ENCODE results near the gene PPP2R1A.

The PPP2R1A gene

GRCh38 chr19:52206481-52206880 is 16.6 kb downstream of the PPP2R1A start:
- no peak for DNase-seq

GRCh38 chr19:52211203-52211602 is 21.4 kb downstream of the PPP2R1A start:
- no peak for DNase-seq

GRCh38 chr19:52211926-52212571 is 22.2 kb downstream of the PPP2R1A start:
- no peak for DNase-seq

- DNase-seq: no peak
Measured at GRCh38 chr19:52212572-52213255, 22.9 kb downstream of the PPP2R1A start.

- DNase-seq: no peak
Measured at GRCh38 chr19:52214241-52214640, 24.4 kb downstream of the PPP2R1A start.

GRCh38 chr19:52216401-52216800 is 26.5 kb downstream of the PPP2R1A start:
- no peak for DNase-seq

- no peak for DNase-seq
Measured at GRCh38 chr19:52217576-52217975, 27.7 kb downstream of the PPP2R1A start.

- DNase-seq: no peak
Measured at GRCh38 chr19:52219611-52220010, 29.8 kb downstream of the PPP2R1A start.

GRCh38 chr19:52221031-52221430 is 31.2 kb downstream of the PPP2R1A start:
- no peak for DNase-seq

- DNase-seq: no peak
Measured at GRCh38 chr19:52221831-52222375, 32.1 kb downstream of the PPP2R1A start.

GRCh38 chr19:52224211-52224610 is 34.4 kb downstream of the PPP2R1A start:
- DNase-seq: no peak

- no peak for DNase-seq
Measured at GRCh38 chr19:52226652-52227051, 36.8 kb downstream of the PPP2R1A start.

GRCh38 chr19:52227196-52227940 is 37.5 kb downstream of the PPP2R1A start:
- no peak for DNase-seq

- no peak for DNase-seq
Measured at GRCh38 chr19:52227980-52228379, 38.1 kb downstream of the PPP2R1A start.

- DNase-seq: no peak
Measured at GRCh38 chr19:52229524-52229923, 39.7 kb downstream of the PPP2R1A start.

GRCh38 chr19:52230685-52231084 is 40.8 kb downstream of the PPP2R1A start:
- no peak for DNase-seq

- no peak for DNase-seq
Measured at GRCh38 chr19:52231154-52231910, 41.5 kb downstream of the PPP2R1A start.

- no peak for DNase-seq
Measured at GRCh38 chr19:52234406-52234805, 44.6 kb downstream of the PPP2R1A start.

GRCh38 chr19:52237197-52237596 is 47.3 kb downstream of the PPP2R1A start:
- no peak for DNase-seq

GRCh38 chr19:52237771-52238400 is 48.0 kb downstream of the PPP2R1A start:
- peak; percentile 58 for DNase-seq

GRCh38 chr19:52244021-52244420 is 54.2 kb downstream of the PPP2R1A start:
- no peak for DNase-seq

- DNase-seq: peak; percentile 35
Measured at GRCh38 chr19:52248241-52248640, 58.4 kb downstream of the PPP2R1A start.
